Breast epithelium (tissue), 3 donors: ENCODE results near the gene TMEM240.

ENCODE experiments used
- POLR2A ChIP-seq: fragments of 450-650 bp; IDR thresholded peaks from one replicate; pipeline ENCODE4 v1.6.1; 2016; ENCODE audit warnings: antibody characterized with exemption, mild to moderate bottlenecking, moderate library complexity
- POLR2AphosphoS5 ChIP-seq, 3 donors: sonication (generic); formaldehyde crosslinking; IDR thresholded peaks; one replicate each; pipeline ENCODE4 v1.6.1; 2017; ENCODE audit warnings: antibody characterized with exemption in 3 of 3

DNA sequence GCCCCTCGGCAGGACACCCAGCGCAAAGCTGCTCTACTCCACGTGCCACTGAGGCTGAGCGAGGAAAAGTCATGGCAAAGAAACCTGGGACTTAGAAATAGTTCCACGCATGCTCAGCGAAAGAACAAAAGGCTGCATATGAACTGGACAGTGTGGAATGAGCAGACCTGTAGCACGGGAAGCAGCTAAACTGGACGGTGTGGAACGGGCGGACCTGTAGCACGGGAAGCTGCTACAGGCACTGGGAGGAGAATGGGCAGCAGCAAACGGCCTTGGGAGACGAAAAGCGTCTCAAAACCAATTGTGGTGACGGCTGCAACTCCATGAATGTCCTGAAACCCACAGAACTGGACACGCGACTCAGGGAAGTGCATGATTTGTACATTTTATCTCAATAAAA lies 18.6 kb upstream of the TMEM240 start:
- TF ChIP-seq POLR2A: no peak
- no peak for TF ChIP-seq POLR2AphosphoS5 (IDR thresholded peaks at IDR 0.05)
